GM18508 (cell line): ENCODE results near the gene ADSL.
"Not testable (repeated sequence)": the region's sequence is repeated elsewhere in the genome, so short reads cannot be mapped to it uniquely, and the experiment has no call there.

Experiments used
- ATAC-seq: cut with Tn5 transposase; IDR thresholded peaks from one replicate; pipeline ENCODE4 v1.9.1; 2021; ENCODE audit warnings: moderate number of reproducible peaks; ENCODE audit not compliant: insufficient read depth, unreplicated experiment

ADSL gene

GRCh38 chr22:40366068-40366467 is 19.8 kb downstream of the ADSL start:
- no peak for ATAC-seq

GRCh38 chr22:40367342-40367741 is 21.0 kb downstream of the ADSL start:
- ATAC-seq = no peak

GRCh38 chr22:40368016-40368415 is 21.7 kb downstream of the ADSL start:
- no peak for ATAC-seq

- no peak for ATAC-seq
These were observed 22.5 kb downstream of the ADSL start for GRCh38 chr22:40368836-40369235.

- ATAC-seq = no peak
These were observed 28.3 kb downstream of the ADSL start for GRCh38 chr22:40374567-40374966.

GRCh38 chr22:40376149-40376548 is 29.8 kb downstream of the ADSL start:
- ATAC-seq = no peak

GRCh38 chr22:40377931-40378330 is 31.6 kb downstream of the ADSL start:
- no peak for ATAC-seq

GRCh38 chr22:40378448-40378847 is 32.1 kb downstream of the ADSL start:
- not testable (repeated sequence) for ATAC-seq

- no peak for ATAC-seq
These were observed 35.2 kb downstream of the ADSL start for GRCh38 chr22:40381461-40381860.

- no peak for ATAC-seq
These were observed 37.6 kb downstream of the ADSL start for GRCh38 chr22:40383905-40384304.

- no peak for ATAC-seq
These were observed 38.9 kb downstream of the ADSL start for GRCh38 chr22:40385036-40385782.

GRCh38 chr22:40387746-40388145 is 41.4 kb downstream of the ADSL start:
- ATAC-seq = no peak

GRCh38 chr22:40388231-40388630 is 41.9 kb downstream of the ADSL start:
- no peak for ATAC-seq

- no peak for ATAC-seq
These were observed 45.1 kb downstream of the ADSL start for GRCh38 chr22:40391417-40391816.

GRCh38 chr22:40392618-40393017 is 46.3 kb downstream of the ADSL start:
- no peak for ATAC-seq

GRCh38 chr22:40394607-40395006 is 48.3 kb downstream of the ADSL start:
- no peak for ATAC-seq

GRCh38 chr22:40395607-40396006 is 49.3 kb downstream of the ADSL start:
- ATAC-seq = no peak

GRCh38 chr22:40396882-40397281 is 50.6 kb downstream of the ADSL start:
- ATAC-seq = no peak

GRCh38 chr22:40397396-40397795 is 51.1 kb downstream of the ADSL start:
- no peak for ATAC-seq

- ATAC-seq = no peak
These were observed 53.3 kb downstream of the ADSL start for GRCh38 chr22:40399621-40400020.

- no peak for ATAC-seq
These were observed 53.9 kb downstream of the ADSL start for GRCh38 chr22:40400159-40400558.

- ATAC-seq = no peak
These were observed 55.2 kb downstream of the ADSL start for GRCh38 chr22:40401532-40401931.
